Chondrocyte (in vitro differentiated cells): ENCODE data around the gene NMRK2. TPM values are rescaled to one million over a fixed set of nuclear protein-coding genes. Genes with fewer than 3 reads are reported as not detected.

Experiments
- DNase-seq: peaks from one replicate; pipeline ENCODE4 v3.0.0; 2021; ENCODE audit warnings: mixed read lengths, low spot score
- H3K27ac Mint-ChIP-seq: one replicate; pipeline ENCODE4 v1.8.0; 2021; ENCODE audit warnings: mild to moderate bottlenecking, moderate library complexity, mixed read lengths; ENCODE audit not compliant: unreplicated experiment
- H3K27me3 Mint-ChIP-seq: 2 replicates; pipeline ENCODE4 v1.8.0; 2021; ENCODE audit warnings: low read depth, mixed read lengths
- H3K36me3 Mint-ChIP-seq: 2 replicates; pipeline ENCODE4 v1.8.0; 2021; ENCODE audit warnings: low read depth, mixed read lengths
- H3K4me1 Mint-ChIP-seq: 2 replicates; pipeline ENCODE4 v1.8.0; 2021; ENCODE audit warnings: low read depth, mild to moderate bottlenecking, mixed read lengths
- H3K4me3 Mint-ChIP-seq: one replicate; pipeline ENCODE4 v1.8.0; 2021; ENCODE audit warnings: mild to moderate bottlenecking, moderate library complexity, mixed read lengths; ENCODE audit not compliant: unreplicated experiment
- H3K9me3 Mint-ChIP-seq: 2 replicates; pipeline ENCODE4 v1.8.0; 2021; ENCODE audit warnings: low read depth, mixed read lengths
- total RNA-seq: library from RNA; stranded (reverse); gene quantifications from 3 replicates; pipeline ENCODE4 v1.2.1, GENCODE V29; 2021
- TF ChIP-seq, protein P1 (sequence below): fragments of 200-600 bp; sonication (generic); IDR thresholded peaks from 2 replicates; pipeline ENCODE4 v1.5.0; 2021; ENCODE audit warnings: antibody characterized with exemption, mild to moderate bottlenecking, moderate library complexity

Gene NMRK2
- total RNA-seq, 1 donor from 2014 or later: not detected

DNA sequence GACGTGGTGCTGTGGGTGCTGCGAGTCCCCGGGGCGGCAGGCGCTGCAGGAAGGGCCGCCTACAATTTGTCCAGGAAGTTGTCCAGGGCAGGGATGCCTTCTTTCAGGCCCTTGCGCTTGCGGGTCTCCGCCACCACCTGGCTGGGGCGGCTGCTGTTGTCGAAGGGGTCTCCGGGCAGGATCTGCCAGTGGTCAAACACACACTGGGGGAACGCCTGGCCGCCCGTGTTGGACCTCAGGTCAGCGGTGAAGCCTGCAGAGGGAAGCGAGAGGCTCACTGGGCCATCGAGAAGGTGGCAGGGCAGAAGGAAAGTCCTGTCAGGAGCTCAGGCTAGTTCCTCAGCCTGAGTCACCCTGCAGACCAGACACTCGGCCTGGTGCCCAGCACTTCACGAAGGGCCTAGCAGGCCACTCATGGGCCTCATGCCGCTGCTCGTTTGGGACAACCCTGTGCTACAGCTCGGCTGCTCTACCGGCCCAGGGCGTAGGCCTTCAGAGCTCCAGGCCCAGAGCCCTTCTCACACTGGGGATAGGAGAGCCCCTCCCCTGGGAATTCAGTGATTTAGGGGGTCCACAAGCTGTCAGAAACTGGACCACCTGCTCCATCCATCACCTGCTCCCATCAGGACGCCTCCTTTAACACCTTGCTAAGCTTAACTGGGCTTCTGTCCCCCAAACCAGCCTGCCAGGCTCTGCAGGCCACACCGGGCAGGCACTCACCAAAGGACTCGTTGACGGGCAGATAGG is 43.8 kb downstream of the NMRK2 start:
- no peaks in the 10 kb centered on the region for H3K27me3 Mint-ChIP-seq
- H3K27ac Mint-ChIP-seq: peak overlapping the region; percentile 32
- DNase-seq: no peak
- H3K9me3 Mint-ChIP-seq: no peaks in the 10 kb centered on the region
- peaks cover 33% of the 10 kb centered on the region for H3K36me3 Mint-ChIP-seq
- H3K4me3 Mint-ChIP-seq: no peak overlapping the region
- H3K4me1 Mint-ChIP-seq: peaks cover 7% of the 10 kb centered on the region
- TF ChIP-seq, protein P1, sequence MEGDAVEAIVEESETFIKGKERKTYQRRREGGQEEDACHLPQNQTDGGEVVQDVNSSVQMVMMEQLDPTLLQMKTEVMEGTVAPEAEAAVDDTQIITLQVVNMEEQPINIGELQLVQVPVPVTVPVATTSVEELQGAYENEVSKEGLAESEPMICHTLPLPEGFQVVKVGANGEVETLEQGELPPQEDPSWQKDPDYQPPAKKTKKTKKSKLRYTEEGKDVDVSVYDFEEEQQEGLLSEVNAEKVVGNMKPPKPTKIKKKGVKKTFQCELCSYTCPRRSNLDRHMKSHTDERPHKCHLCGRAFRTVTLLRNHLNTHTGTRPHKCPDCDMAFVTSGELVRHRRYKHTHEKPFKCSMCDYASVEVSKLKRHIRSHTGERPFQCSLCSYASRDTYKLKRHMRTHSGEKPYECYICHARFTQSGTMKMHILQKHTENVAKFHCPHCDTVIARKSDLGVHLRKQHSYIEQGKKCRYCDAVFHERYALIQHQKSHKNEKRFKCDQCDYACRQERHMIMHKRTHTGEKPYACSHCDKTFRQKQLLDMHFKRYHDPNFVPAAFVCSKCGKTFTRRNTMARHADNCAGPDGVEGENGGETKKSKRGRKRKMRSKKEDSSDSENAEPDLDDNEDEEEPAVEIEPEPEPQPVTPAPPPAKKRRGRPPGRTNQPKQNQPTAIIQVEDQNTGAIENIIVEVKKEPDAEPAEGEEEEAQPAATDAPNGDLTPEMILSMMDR: no peak

DNA sequence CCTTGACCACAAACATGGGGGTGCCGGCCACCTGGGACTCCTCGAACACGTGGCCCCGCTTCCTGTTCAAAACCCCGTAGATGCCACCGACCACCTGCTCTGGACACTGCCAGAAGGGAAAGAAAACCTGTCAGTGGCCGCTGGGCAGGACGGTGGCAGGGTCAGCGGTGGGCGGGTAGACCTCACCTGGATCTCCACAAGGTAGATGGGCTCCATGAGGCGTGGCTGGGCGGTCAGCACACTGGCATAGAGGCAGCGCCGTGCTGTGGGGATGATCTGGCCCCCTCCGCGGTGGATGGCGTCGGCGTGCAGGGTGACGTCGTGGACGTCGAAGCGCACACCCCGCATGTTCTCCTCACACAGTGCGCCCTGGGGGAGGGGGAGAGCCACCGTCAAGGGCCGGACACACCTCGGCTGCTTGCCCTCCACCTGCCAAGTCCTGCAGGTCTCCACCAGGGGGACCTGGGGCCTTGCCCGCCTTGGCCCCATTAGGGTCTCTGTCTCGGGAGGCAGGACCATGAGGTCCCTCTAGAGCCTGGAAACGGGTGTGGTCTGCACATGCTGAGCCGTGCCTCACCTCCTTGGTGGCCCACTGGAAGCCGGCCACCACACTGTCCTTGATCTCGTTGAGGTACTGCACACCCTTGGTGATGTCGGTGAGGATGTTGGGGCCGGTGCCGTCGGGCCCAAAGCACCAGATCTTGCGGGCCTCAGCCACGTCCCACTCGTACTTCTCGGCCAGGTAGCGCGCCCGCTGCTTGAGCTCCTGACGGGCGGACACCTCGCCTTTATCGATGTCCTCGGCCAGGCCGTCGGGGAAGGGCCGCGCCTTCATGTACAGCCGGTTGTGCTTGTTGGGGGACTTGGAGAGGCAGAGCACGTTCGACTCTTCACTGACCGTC is 44.6 kb downstream of the NMRK2 start:
- TF ChIP-seq, protein P1: peak; percentile 42
- DNase-seq: no peak
- H3K4me3 Mint-ChIP-seq: no peak overlapping the region
- peaks cover 36% of the 10 kb centered on the region for H3K36me3 Mint-ChIP-seq
- H3K4me1 Mint-ChIP-seq: peaks cover 12% of the 10 kb centered on the region
- H3K9me3 Mint-ChIP-seq: no peaks in the 10 kb centered on the region
- no peaks in the 10 kb centered on the region for H3K27me3 Mint-ChIP-seq
- H3K27ac Mint-ChIP-seq: no peak overlapping the region

DNA sequence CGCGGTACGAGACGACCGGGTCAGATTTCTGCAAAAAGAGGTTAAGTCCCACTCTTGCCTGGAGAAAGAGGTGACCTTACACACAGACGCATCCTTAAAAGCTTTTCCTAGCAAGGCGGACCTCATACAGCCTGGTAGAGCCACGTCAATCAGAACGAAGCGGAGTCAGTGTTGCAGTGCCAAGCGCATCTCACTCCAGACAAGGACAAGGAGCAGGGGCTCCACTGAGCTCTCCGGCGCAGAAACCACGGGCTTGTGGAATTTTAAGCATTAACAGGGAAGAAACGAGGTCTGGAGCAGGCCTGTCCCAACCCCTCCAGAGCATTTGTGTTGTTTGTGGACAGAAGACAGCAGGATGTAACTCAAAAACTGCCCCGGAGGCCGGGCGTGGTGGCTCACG is 45.3 kb downstream of the NMRK2 start:
- H3K9me3 Mint-ChIP-seq: no peaks in the 10 kb centered on the region
- DNase-seq: no peak
- H3K4me3 Mint-ChIP-seq: no peak overlapping the region
- no peak overlapping the region for H3K27ac Mint-ChIP-seq
- H3K4me1 Mint-ChIP-seq: peaks cover 18% of the 10 kb centered on the region
- H3K27me3 Mint-ChIP-seq: no peaks in the 10 kb centered on the region
- peaks cover 43% of the 10 kb centered on the region for H3K36me3 Mint-ChIP-seq
- TF ChIP-seq, protein P1: no peak

GRCh38 chr19:3979289-3979673 is 46.4 kb downstream of the NMRK2 start:
- Mint-ChIP-seq H3K9me3 (no peaks in the 10 kb centered on the region), H3K27ac (peak overlapping the region; percentile 27), H3K4me3 (no peak overlapping the region), H3K36me3 (peaks cover 54% of the 10 kb centered on the region), H3K27me3 (no peaks in the 10 kb centered on the region), H3K4me1 (peaks cover 30% of the 10 kb centered on the region)
- TF ChIP-seq, protein P1: no peak
- no peak for DNase-seq

GRCh38 chr19:3979674-3980352 is 46.9 kb downstream of the NMRK2 start:
- DNase-seq: no peak
- TF ChIP-seq, protein P1: no peak
- Mint-ChIP-seq H3K9me3 (no peaks in the 10 kb centered on the region), H3K4me1 (peaks cover 30% of the 10 kb centered on the region), H3K27me3 (no peaks in the 10 kb centered on the region), H3K36me3 (peaks cover 59% of the 10 kb centered on the region), H3K4me3 (no peak overlapping the region), H3K27ac (peak overlapping the region; percentile 54)
